T-helper 2 cell treated with Interferon-gamma antibody and Interleukin-4, amounts not matched to agents 100 ng/mL and 5 ng/mL, for 36 hours (primary cell): ENCODE data around the gene GCHFR. TPM values are rescaled to one million over a fixed set of nuclear protein-coding genes. Genes with fewer than 3 reads are reported as not detected.

ENCODE experiments used
- intact Hi-C: fragments of 100-400 bp; cut with micrococcal nuclease; formaldehyde crosslinking; loops from one replicate; pipeline ENCODE4 v1.15.1; 2023
- total RNA-seq: library from RNA; stranded (reverse); gene quantifications from 2 replicates; pipeline ENCODE4 v1.2.3, GENCODE V29; 2022

Gene GCHFR
- total RNA-seq, 1 donor from 2014 or later: 41.4 TPM

DNA sequence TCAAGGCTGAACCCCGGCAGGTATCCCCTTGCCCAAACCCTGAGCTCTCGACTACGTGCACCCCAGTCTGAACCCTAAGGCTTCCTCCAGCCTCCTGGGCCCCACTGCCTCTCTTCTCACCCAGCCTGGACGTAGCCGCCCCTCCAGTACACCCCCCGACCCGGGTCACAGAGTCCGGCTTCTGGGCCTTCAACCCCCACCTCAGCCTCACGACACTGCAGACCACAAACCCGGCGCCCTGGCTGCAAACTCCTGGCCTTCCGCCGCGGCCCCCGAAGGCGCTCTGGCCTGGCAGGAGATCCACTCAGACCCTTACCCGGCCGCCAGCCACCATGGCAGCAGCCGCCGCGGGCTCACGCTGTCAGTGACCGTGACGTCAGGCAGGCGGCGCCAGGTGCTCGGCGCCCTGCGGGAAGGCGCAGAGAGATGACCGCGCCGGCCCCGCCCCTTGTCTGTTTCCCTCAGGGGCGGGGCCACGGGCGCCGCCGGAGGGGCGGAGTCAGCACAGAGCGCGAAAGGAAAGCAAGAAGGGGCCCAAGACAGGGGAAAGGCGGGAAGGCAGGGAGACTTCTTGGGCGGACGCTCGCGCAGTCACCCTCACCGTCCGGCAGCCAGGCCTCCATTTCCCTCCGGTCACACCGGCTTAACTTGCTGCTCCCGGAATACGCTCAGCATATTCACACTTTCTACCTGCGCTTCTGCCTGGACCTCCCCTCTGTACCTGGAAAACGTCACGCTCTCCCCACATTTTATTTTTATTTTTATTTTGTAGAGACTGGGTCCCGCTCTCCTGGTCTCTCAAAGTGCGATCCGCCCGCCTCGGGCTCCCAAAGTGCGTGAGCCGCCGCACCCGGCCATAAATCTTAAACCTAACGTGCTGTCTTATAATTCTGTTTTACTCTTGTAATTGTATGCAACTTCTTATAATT, 8.7 kb upstream of the GCHFR start, which contains the start of gene RMDN3:
TSS of gene RMDN3 (minus strand) at position 372 of the 929 bp plus-strand sequence. CDS start 471 bp downstream, outside the sequence.
- intact Hi-C loops: loop anchor here (1.0 to 2.0 kb wide), 5 partner anchors 9 to 186 kb away; partner anchors contain the start of genes DNAJC17, GCHFR, RAD51 and RPUSD2

GRCh38 chr15:40755812-40756208, 8.1 kb upstream of the GCHFR start:
- intact Hi-C loops: loop anchor here (1.0 to 2.0 kb wide), 5 partner anchors 8 to 187 kb away; partner anchors contain the start of genes DNAJC17, GCHFR, RAD51 and RPUSD2

GRCh38 chr15:40756938-40757337, 6.9 kb upstream of the GCHFR start:
- intact Hi-C loops: no loop called here

- intact Hi-C loops: no loop called here
Measured at GRCh38 chr15:40759961-40760360, 3.9 kb upstream of the GCHFR start.

DNA sequence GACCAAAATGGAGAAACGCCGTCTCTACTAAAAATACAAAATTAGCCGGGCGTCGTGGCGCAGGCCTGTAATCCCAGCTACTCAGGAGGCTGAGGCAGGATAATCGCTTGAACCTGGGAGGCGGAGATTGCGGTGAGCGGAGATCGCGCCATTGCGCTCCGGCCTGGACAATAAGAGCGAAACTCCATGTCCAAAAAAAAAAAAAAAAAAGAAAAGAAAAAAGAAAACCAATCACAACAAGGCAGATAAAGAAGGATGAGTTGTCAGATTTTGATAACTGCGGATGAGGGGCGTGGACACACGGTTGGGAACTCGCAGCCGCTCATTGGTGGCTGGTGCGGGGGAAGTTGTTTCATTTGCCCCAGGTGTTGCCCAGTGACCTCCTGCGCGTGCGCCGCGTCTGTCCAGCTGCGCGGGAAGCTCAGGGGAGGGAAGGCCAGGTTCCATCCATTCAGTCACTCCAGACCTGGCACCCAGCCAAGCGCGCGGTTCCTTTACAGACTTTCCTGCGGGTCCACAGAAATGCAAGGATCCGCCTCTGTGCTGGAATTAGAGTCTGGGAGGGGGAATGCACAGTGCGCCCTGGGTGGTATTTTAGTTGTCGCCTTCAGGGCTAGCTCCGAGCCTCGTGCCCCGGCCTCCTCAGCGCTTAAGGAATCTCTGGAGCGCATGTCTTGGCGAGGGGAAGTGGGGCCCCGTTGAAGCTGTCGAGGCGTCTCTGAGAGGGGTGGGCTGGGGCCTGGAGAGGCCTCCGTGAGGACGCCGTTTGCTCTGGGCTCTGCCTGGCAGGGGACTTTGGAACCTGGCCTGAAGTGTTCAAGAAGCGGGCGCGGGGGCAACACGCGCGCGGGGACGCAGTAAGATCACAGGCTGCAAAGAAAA, 708 bp upstream of the GCHFR start:
- intact Hi-C loops: no loop called here

DNA sequence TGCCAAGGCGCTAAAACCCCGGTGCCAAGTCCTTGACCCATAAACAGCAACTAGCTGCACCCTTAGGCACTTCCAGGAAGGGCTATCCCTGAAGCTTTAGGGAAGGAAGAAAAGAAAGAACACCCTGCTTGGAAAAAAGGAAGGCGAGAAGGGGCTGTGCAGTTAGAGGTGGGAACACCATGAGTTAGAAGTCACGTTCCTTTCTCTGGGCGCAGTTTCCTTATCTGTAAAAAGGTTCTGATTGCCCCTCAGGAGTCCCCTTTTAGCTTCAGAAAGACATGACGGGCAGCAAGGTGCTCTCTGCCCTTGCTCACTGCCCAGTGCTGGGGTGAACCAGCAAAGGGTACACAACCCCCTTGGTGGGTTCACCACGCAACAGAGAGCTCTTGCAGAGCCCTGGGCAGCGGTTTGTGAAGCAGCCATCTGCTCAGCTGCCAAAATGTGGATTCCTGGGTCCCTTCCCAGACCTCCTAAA, 798 bp downstream of the GCHFR start:
- intact Hi-C loops: loop anchor here (1.0 to 2.0 kb wide), 3 partner anchors 9 to 70 kb away; partner anchors contain the start of genes DNAJC17, RAD51, RMDN3 and ZFYVE19

GRCh38 chr15:40766194-40766815, 2.4 kb downstream of the GCHFR start:
- intact Hi-C loops: no loop called here

- intact Hi-C loops: no loop called here
Measured at GRCh38 chr15:40766906-40767837, 3.3 kb downstream of the GCHFR start.

DNA sequence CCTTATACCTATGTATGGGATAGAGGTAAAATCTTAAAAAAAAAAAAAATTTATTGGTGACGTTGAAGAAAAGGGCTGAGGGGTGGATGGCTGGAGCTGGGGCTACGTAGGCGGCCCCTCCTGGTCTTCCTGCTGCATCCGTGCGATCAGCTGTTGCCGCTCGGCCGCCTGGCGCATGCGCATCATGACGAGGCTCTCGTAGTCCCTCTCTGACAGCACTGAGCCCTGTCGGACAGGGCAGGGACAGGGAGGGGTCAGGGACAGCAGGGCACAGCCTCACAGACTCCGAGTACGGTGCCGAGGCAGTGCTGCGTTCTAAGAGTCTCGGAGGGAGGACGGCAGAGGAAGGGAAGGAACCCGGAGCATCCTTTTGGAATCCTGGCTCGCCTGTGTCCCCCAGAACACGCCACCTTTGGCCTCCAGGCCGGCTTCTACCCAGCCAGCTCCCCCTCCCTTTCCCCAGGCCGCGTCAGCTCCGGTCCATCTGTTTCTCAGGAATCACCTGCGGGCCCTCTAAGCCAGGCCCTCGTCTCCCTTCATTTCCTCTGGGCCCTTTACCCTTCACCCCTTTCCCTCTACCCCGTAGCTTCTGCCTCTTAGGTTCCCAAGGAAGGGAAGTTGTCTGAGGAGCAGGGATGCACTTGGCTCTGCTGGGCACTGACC, 4.1 kb downstream of the GCHFR start:
- intact Hi-C loops: no loop called here

- intact Hi-C loops: no loop called here
Measured at GRCh38 chr15:40768521-40769273, 4.8 kb downstream of the GCHFR start.

GRCh38 chr15:40769274-40770146, 5.6 kb downstream of the GCHFR start, which contains the start of gene C15orf62:
Gene C15orf62, plus strand, starts transcription at chr15:40769980. Its CDS starts 516 bp downstream, at chr15:40770496.
- intact Hi-C loops: no loop called here

DNA sequence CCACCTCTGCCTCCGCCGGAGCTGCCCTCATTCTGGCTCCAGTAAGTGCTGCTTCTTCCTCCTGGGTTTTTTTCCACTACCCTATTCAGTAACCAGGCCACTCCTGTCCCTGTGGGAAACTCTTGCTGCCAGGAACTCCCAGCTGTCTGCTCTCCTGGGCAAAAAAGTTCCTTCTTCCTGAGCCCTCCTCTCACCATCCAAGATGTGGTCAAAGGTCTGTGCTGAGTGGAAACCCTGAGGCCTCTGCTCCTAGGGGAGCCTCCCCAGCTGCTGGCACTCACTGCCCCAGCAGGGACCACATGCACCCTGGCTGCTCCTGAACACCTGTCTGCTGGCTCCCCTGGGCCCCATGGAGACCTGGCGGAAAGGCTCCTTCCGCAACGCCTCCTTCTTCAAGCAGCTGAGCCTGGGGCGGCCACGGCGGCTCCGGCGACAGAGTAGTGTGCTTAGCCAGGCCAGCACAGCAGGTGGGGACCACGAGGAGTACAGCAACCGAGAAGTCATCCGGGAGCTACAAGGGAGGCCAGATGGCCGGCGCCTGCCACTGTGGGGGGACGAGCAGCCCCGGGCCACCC, 6.4 kb downstream of the GCHFR start:
- intact Hi-C loops: no loop called here

- intact Hi-C loops: no loop called here
Measured at GRCh38 chr15:40771242-40771641, 7.4 kb downstream of the GCHFR start.

DNA sequence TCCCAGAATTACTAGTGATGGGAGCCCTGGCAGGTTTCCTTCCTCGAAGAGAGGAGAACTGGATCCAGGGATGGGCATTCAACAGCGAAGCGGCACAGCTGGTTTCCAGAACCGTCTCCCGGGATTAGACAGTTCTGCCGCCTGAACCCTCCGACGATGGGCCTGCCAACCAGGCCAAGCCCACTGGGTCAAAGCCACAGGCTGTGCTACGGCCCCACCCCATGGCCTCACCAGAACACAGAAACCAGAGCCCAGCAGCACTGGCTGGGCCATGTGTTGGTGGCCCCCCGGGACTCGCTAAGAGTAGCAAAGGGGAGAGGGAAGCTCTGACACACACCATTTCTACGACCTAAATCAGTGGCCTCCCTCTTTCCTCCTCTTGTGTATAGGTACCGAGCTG, 8.1 kb downstream of the GCHFR start:
- intact Hi-C loops: no loop called here

GRCh38 chr15:40773496-40773895, 9.6 kb downstream of the GCHFR start:
- intact Hi-C loops: no loop called here

DNA sequence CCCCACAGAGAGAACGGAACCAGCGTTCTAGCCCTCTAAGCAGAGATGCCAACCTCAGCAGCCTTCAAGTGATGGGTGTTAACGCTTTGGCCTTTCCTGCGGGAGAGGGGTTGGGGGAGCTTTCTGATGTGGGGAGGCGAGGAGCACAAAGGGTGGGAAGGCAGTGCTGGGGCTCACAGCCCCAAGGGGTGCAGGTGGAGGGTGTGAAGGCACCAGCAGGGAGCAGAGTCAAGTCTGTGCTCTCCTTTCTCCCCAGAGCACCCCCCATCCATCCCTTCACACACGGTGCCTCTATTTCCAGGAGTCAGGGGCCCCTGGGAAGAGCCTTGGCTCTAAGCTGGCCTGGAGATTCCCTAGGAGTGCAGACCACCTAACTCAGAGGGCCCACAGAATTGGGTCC, 10.0 kb downstream of the GCHFR start:
- intact Hi-C loops: no loop called here

DNA sequence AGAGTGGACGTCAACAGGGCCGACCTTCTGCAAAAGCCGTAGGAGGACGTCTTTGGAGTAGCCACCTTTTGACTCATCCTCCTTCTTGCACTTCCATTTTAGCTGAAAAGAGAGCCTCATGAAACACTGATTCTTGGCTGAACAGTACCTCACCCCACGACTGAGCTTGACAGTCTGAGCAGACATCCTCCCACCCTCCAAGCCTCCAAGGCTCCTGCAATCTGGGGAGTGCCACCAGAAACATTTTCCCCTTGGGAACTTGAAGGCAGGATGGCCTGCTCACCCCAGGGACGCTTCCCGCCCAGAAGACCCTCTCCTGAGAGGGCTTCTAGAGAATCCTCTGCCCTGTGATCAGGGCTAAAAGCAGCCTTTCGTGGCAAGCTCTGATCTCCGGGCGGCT, 11.1 kb downstream of the GCHFR start:
- intact Hi-C loops: no loop called here
